Adipocyte (in vitro differentiated cells): Measurements from ENCODE around the gene NR5A2.
A peak's percentile ranks its signal among the peaks of the same experiment; 100 is the strongest.

Experiments used
- DNase-seq: peaks from one replicate; pipeline ENCODE4 v3.0.0-alpha.2; 2015; ENCODE audit warnings: low read depth
- H3K27me3 ChIP-seq: replicated peaks from 2 replicates; pipeline ENCODE4 v1.7.0; 2013; ENCODE audit warnings: mild to moderate bottlenecking, low read length, moderate library complexity; ENCODE audit not compliant: control insufficient read depth, insufficient read depth
- H3K36me3 ChIP-seq: 2 replicates; pipeline ENCODE4 v1.7.0; 2013; ENCODE audit warnings: low read length, mild to moderate bottlenecking, moderate library complexity; ENCODE audit not compliant: control insufficient read depth, insufficient read depth, severe bottlenecking
- H3K4me1 ChIP-seq: 2 replicates; pipeline ENCODE4 v1.7.0; 2013; ENCODE audit warnings: mild to moderate bottlenecking, low read length, moderate library complexity; ENCODE audit not compliant: control insufficient read depth, insufficient read depth
- H3K4me3 ChIP-seq: 2 replicates; pipeline ENCODE4 v1.7.0; 2013; ENCODE audit warnings: mild to moderate bottlenecking, low read length, moderate library complexity
- H3K9ac ChIP-seq: 2 replicates; pipeline ENCODE4 v1.7.0; 2013; ENCODE audit warnings: mild to moderate bottlenecking, low read length, moderate library complexity
- H3K9me3 ChIP-seq: 2 replicates; pipeline ENCODE4 v1.7.0; 2013; ENCODE audit warnings: mild to moderate bottlenecking, low read length, moderate library complexity; ENCODE audit not compliant: control insufficient read depth

Gene NR5A2

DNA sequence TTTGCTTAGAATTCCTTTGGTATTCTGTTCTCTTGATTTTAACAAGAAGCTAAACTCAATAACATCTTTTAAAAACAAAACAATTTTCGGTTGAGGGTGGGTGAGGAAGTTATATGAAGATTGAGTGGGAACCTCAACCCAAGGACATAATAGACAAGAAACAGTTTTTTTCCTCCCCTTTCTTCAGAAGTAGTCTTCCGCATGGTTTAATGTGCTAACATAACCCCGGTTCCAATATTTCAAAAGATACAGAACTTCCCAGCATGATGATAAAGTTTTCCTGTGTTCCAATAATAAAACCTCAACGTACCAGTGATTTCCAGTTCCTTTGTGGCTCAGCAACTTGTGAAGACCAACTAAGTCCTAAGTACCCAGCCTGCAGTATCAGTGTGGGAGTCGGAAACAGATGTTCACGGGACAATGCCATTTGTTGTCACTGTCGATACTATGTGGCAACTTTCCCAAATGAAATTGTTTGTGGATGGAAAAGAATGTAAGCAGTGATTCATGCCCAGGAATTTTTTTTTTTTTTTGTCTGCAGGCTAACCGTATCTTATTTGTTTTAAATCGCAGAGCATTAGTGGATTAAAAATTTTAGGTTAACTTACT is 48.5 kb downstream of the NR5A2 start:
- DNase-seq = peak; percentile 89
- Histone ChIP-seq H3K4me3 (peak overlapping the region; percentile 48), H3K9me3 (no peaks in the 10 kb centered on the region), H3K36me3 (no peaks in the 10 kb centered on the region), H3K27me3 (no peaks in the 10 kb centered on the region), H3K9ac (no peak overlapping the region), H3K4me1 (peaks cover 19% of the 10 kb centered on the region)

DNA sequence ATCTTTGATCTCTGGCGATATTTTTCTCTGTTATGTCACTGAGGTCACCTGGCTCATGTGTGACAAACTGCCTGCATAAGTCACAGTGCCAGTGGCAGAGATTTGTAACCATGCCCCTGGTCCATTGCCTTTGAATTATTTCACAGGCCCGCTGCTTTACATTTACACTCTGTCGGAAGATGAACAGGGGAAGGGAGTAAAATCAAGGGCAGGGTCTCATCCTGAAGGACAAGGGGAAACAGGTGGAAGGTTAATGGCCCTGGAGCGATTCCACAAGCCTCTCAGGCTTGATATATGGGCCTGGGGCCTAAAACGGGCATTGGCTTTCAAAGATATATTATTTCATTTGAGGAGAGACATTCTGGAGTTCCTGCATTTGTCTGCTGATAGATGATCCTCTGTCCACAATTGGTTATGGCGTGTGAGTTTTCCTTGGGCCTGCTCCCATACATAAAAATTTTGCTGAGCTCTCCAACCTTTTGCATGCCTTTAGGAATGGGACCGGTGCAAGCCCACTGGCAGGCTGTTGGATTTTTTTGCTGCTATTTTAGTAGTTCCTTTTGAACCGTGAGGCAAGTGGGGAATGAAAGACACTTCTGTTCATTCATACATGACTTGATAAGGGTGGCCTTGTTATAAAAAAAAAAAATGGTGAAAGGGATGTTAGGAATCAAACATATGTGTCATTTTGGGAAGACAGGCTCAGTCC is 51.9 kb downstream of the NR5A2 start:
- Histone ChIP-seq H3K4me1 (peaks cover 25% of the 10 kb centered on the region), H3K9me3 (no peaks in the 10 kb centered on the region), H3K36me3 (no peaks in the 10 kb centered on the region), H3K9ac (no peak overlapping the region), H3K27me3 (no peaks in the 10 kb centered on the region), H3K4me3 (no peak overlapping the region)
- DNase-seq = no peak

DNA sequence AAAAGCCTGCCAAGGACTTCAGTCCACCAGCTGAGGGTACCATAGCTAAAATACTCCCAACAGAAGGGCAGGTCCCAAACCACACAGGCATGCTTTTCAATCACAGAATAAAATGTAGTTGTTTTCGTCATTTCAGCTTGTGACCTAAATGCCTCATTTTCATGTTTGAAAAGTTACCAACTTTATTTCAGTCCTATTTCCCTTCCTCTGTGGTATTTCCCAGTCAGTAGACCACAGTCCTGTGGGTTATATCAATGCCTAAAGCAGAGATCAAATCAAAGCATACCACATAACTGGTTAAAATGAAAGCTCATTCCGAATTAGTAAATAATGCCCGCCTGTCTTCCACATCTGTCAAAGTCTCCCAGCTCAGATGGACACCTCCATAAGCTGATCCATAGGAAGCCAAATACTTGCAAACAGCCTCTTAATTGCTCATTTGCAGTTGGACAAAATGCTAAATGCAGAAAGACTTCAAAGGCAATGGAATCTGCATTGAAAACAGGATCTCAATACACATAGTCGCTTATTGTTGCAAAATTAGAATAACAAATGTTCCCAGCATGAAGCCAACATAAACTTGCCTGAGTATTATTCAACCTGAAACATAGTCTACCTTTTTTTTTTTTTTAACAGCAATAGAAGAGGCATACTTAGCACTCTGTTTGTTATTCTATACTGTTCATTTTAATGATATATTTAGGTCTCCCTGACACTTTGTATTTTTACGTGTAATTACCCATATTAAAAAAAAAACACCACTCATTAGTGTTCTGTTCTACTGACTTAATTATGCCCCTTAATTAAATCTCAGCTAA is 53.9 kb downstream of the NR5A2 start:
- H3K4me3 ChIP-seq = no peak overlapping the region
- H3K36me3 ChIP-seq = no peaks in the 10 kb centered on the region
- no peak for DNase-seq

DNA sequence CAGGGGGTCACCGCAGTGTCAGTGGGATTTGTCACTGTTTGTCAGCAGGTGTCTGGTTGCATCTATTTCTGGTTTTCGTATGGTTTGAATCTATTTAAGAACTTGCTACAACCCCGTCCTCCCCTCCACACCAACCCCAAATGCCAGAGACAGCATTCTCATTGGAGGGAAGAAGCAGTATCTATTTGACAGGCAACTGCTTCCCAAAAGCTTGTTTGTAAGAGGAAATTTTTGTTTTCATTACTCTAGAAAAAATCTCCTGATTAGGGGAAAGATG is 54.4 kb downstream of the NR5A2 start:
- H3K4me3 ChIP-seq = no peak overlapping the region
- DNase-seq = no peak

More for the DNA sequence above, 53.9 kb downstream of the NR5A2 start:
- H3K9ac ChIP-seq = no peak overlapping the region
- H3K27me3 ChIP-seq = peaks cover 3% of the 10 kb centered on the region
- no peaks in the 10 kb centered on the region for H3K9me3 ChIP-seq
- peaks cover 15% of the 10 kb centered on the region for H3K4me1 ChIP-seq

DNA sequence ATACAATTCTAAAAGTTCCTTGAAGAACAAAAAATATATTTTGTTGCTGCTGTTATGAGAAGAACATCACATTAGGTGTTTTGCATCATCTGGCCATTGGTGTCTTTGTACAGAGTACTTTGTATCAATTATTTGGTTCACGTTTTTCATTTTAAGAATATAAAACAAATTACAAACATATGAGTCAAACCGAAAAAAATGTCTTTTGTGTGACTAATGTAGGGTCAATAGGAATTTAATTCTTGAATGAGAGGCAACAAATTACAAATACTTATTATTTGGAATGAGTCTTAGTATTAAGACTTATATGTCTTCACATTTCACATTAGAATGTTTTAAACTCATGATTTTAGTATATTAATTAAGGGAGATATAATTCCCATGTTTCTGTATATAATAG is 54.8 kb downstream of the NR5A2 start:
- H3K9ac ChIP-seq = no peak overlapping the region

More for the DNA sequence above, 54.4 kb downstream of the NR5A2 start:
- peaks cover 3% of the 10 kb centered on the region for H3K27me3 ChIP-seq
- no peaks in the 10 kb centered on the region for H3K9me3 ChIP-seq
- H3K36me3 ChIP-seq = no peaks in the 10 kb centered on the region
- no peak overlapping the region for H3K9ac ChIP-seq
- H3K4me1 ChIP-seq = peaks cover 12% of the 10 kb centered on the region

DNA sequence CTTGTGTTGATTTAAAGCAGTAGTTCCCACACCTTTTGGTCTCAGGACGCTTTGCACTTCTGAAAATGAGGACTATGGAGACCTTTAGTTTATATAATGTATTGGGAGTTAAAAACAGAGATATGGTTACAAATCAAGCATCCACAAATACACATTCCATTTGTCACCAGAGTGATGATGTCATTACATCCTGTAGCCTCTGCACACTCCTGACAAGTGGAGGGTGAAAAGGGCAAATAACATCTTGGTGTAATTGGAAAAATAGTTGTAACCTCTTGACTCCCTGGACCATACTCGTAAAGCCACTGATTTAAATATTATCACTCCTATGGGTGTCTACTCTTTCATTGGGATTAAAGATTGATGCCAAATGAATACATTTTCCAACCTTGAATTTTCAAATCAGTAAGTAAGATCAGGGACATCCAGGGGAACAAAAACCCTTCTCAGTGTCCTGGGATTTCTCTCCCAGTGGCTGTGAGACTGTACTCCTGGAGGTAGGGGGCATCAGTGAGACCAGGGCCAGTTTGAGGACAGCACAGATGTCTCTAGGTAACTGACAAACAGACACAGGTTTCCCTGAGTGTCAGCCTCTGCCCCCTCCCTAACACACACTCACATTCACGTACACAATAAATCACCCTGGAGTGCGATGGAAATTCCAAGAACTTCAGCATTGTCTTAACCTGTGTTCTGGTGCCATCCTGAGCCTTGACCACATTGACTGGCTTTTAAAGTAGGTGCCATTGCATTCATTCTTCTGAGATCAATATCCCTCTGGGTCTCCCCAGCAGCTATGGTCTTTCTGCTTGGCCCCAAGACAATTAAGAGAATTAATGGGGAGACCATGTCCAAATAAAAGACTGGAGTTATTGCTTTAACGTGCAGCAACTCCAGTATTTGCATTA is 63.0 kb downstream of the NR5A2 start:
- peaks cover 9% of the 10 kb centered on the region for H3K27me3 ChIP-seq
- no peak for DNase-seq
- H3K9ac ChIP-seq = no peak overlapping the region
- H3K4me3 ChIP-seq = no peak overlapping the region
- no peaks in the 10 kb centered on the region for H3K4me1 ChIP-seq
- H3K36me3 ChIP-seq = no peaks in the 10 kb centered on the region
- no peaks in the 10 kb centered on the region for H3K9me3 ChIP-seq

More for the DNA sequence above, 54.8 kb downstream of the NR5A2 start:
- Histone ChIP-seq H3K4me3 (no peak overlapping the region), H3K9me3 (no peaks in the 10 kb centered on the region), H3K36me3 (no peaks in the 10 kb centered on the region), H3K27me3 (peaks cover 3% of the 10 kb centered on the region), H3K4me1 (peaks cover 12% of the 10 kb centered on the region)
- DNase-seq = peak; percentile 5

DNA sequence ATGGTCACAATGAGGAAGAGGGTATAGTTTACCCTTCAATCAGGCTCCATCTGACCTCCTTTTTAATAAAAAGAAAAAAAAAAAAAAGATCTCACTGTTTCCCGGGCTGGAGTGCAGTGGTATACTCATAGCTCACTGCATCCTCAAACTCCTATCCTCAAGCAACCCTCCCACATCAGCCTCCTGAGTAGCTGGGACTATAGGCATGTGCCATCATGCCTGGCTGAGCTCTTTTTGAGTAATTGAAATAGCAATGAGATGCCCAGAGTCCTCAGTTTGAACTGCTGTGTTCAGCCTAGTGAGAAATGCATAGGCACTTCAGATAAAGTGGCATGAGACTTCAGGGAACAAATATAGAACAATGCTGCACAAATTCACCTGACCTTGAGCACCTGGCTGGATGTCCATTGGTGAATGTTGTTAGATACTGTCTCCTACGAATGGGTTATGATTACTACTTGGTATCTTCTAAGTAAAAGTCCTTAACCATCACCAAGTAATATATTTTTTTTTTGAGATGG is 67.6 kb downstream of the NR5A2 start:
- Histone ChIP-seq H3K9me3 (no peaks in the 10 kb centered on the region), H3K9ac (no peak overlapping the region), H3K4me1 (peaks cover 10% of the 10 kb centered on the region), H3K4me3 (no peak overlapping the region), H3K36me3 (no peaks in the 10 kb centered on the region), H3K27me3 (no peaks in the 10 kb centered on the region)
- DNase-seq = no peak

DNA sequence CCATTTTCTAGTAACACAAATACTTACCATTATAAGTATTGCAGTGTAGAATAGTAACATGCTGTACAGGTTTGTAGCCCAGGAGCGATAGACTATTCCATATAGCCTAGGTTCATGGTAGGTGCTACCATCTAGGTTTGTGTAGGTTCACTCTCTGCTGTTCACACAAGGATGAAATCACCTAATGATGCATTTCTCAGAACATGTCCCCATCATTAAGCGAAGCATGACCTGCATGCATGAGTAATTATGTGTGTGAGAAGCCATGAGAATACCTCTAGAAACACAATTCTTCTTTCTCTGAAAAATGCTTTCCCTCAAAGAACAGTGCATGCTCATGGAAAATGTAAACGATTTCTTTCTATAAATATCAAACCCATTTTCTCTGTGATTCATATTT is 69.3 kb downstream of the NR5A2 start:
- H3K4me3 ChIP-seq = no peak overlapping the region
- peaks cover 10% of the 10 kb centered on the region for H3K4me1 ChIP-seq
- no peaks in the 10 kb centered on the region for H3K36me3 ChIP-seq
- no peaks in the 10 kb centered on the region for H3K27me3 ChIP-seq
- no peak for DNase-seq
- no peaks in the 10 kb centered on the region for H3K9me3 ChIP-seq
- no peak overlapping the region for H3K9ac ChIP-seq

DNA sequence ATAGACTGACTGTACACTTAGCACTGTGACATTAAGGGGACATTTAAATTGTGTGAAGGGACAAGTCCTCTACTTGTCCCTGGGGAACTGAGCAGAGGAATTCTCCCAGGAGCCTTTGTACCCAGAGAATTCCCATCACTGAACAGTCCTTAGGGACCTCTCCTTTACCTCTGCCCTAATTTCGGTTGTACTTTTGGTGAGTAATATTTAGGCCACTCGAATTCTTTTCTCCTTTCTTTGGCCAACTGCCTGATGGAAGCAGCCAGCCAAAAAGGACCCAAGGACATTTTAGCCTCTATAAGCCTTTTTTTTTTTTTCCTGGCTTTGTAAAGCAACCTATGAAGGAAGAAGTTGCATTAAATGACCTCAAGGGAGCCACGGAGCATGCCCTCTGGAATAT is 71.5 kb downstream of the NR5A2 start:
- no peaks in the 10 kb centered on the region for H3K36me3 ChIP-seq
- H3K27me3 ChIP-seq = no peaks in the 10 kb centered on the region
- no peak overlapping the region for H3K9ac ChIP-seq
- H3K4me3 ChIP-seq = no peak overlapping the region
- peak; percentile 19 for DNase-seq
- H3K9me3 ChIP-seq = no peaks in the 10 kb centered on the region
- H3K4me1 ChIP-seq = peaks cover 10% of the 10 kb centered on the region

DNA sequence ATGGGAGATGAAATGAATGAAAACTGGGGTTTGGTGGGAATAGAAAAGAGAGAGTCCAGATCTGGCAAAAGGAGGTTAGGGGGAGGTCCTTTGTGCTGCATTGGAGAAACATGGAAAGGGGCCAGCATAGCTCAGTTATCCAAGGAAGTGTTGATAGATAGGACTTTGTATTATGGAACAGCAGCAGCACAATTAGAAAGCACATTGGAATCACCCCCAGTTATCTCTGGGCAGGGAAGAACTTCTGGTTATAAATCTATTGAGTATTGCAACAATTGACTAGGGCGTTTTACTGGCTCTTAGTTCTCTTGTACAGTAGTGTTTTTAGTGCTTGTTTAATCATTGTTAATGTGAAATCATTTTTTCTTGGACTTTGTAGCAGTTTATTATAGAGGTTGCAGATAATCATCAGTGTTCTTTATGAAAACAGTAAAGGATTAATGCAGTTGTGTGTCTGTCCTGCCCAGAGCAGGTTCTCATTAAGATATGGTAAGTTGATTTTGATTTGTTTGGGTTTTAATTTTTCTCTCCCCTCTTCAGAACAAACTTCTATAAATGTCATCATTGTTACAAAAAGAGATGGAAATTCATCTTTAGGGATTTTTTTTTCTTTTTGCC is 76.6 kb downstream of the NR5A2 start:
- Histone ChIP-seq H3K9ac (no peak overlapping the region), H3K36me3 (no peaks in the 10 kb centered on the region), H3K4me1 (peaks cover 15% of the 10 kb centered on the region), H3K27me3 (no peaks in the 10 kb centered on the region), H3K9me3 (no peaks in the 10 kb centered on the region), H3K4me3 (no peak overlapping the region)
- no peak for DNase-seq
